Measurements from ENCODE around the gene ARID5B.

- TF ChIP-seq CTCF (IDR thresholded peaks at IDR 0.05; ENCODE audit: low read depth, low read length) (no peak), POLR2A (IDR thresholded peaks at IDR 0.05; ENCODE audit: extremely low read depth, insufficient read length) (no peak), MYC (IDR thresholded peaks at IDR 0.05; ENCODE audit: low read depth, low read length) (no peak)
- TF ChIP-seq, protein P1, sequence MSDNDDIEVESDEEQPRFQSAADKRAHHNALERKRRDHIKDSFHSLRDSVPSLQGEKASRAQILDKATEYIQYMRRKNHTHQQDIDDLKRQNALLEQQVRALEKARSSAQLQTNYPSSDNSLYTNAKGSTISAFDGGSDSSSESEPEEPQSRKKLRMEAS (IDR thresholded peaks at IDR 0.05; ENCODE audit: low read depth, low read length), result no peak
Observed at GRCh38 chr10:61871487-61871886, 30.0 kb upstream of the ARID5B start.
